Left lung (tissue), 10 donors: Measurements from ENCODE around the gene RRAGC. TPM values are rescaled to one million over a fixed set of nuclear protein-coding genes. Genes with fewer than 3 reads are reported as not detected.
A peak's percentile ranks its signal among the peaks of the same experiment; 100 is the strongest.

Experiments
- ATAC-seq: fragments of 200-7000 bp; cut with Tn5 transposase; one replicate; pipeline ENCODE4 v1.9.1; 2020; ENCODE audit warnings: moderate library complexity
- DNase-seq, 4 donors: peaks; one replicate each; pipeline ENCODE4 v3.0.0-alpha.2; 2013 to 2020
- H3K27ac ChIP-seq, 2 donors: fragments of 200-600 bp; sonication (generic) in 1 of 2; one replicate each; pipeline versions ENCODE4 v1.5.0 to v1.8.0; 2020 to 2021
- H3K27me3 ChIP-seq, 2 donors: fragments of 200-600 bp; sonication (generic) in 1 of 2; one replicate each; pipeline versions ENCODE4 v1.5.0 to v1.8.0; 2020 to 2021
- H3K36me3 ChIP-seq, 2 donors: fragments of 200-600 bp; sonication (generic) in 1 of 2; one replicate each; pipeline versions ENCODE4 v1.5.0 to v1.8.0; 2020 to 2021
- H3K4me1 ChIP-seq, 2 donors: fragments of 200-600 bp; one replicate each; pipeline ENCODE4 v1.8.0; 2021
- H3K4me3 ChIP-seq, 2 donors: fragments of 200-600 bp; sonication (generic) in 1 of 2; one replicate each; pipeline versions ENCODE4 v1.5.0 to v1.8.0; 2020 to 2021; ENCODE audit warnings: mild to moderate bottlenecking in 1 of 2
- H3K9me3 ChIP-seq, 2 donors: fragments of 200-600 bp; sonication (generic) in 1 of 2; one replicate each; pipeline versions ENCODE4 v1.5.0 to v1.8.0; 2020 to 2021
- CTCF ChIP-seq, 2 donors: fragments of 200-600 bp; sonication (generic) in 1 of 2; IDR thresholded peaks; one replicate each; pipeline versions ENCODE4 v1.5.0 to v1.8.0; 2021; ENCODE audit warnings: antibody characterized with exemption in 2 of 2
- intact Hi-C, 2 donors: fragments of 100-400 bp; cut with DNase I; formaldehyde crosslinking; loops; one replicate each; pipeline versions ENCODE4 v1.11.2 to v1.14.2; 2022
- polyA plus RNA-seq, 6 donors: library from polyadenylated mRNA; unstranded; fragments of 120-200 nt; gene quantifications; one replicate each; pipeline ENCODE4 v1.2.1, GENCODE V29; 2013; ENCODE audit not compliant: insufficient read length in 6 of 6
- total RNA-seq, 2 donors: library from RNA; stranded (reverse); fragmentation: NEBNext Ultra II Directional; extraction: Animal tissue kit (Norgen Biotek cat#: 25700); gene quantifications; one replicate each; pipeline ENCODE4 v1.2.1, GENCODE V29; 2021
- donor health status: DM: no; HTN: yes; CAD: no.
- donor health status: DM: no; HTN: no; CAD: no.

Gene RRAGC
- total and polyA plus RNA-seq, 8 donors = 24.8 to 40.0 (median 30.9) TPM

GRCh38 chr1:38865112-38865715 lies 5.6 kb upstream of the RRAGC start:
- no peak overlapping the region for H3K27ac ChIP-seq
- peak in 1 of 4 donors; percentile 4 for DNase-seq
- H3K36me3 ChIP-seq = peaks cover 0 to 31% of the 10 kb centered on the region in 2 donors
- intact Hi-C loops = no loop called here
- H3K27me3 ChIP-seq = no peaks in the 10 kb centered on the region
- H3K9me3 ChIP-seq = no peaks in the 10 kb centered on the region
- peak; percentile 48 for ATAC-seq
- TF ChIP-seq CTCF (IDR thresholded peaks at IDR 0.05) = no peak
- H3K4me1 ChIP-seq = peaks cover 8 to 37% of the 10 kb centered on the region in 2 donors
- no peak overlapping the region for H3K4me3 ChIP-seq

- no peak for ATAC-seq
- intact Hi-C loops = no loop called here
These were observed 853 bp upstream of the RRAGC start for GRCh38 chr1:38860454-38860795.

GRCh38 chr1:38858833-38859560 lies 575 bp downstream of the RRAGC start:
- ATAC-seq (peak; percentile 64), DNase-seq (peak in 3 of 4 donors; percentile 49 to 90 (median 76))
- Histone ChIP-seq H3K4me3 (peak overlapping the region; percentile 96 to 100), H3K27me3 (no peaks in the 10 kb centered on the region), H3K27ac (peak overlapping the region; percentile 89 to 90), H3K9me3 (no peaks in the 10 kb centered on the region), H3K4me1 (peaks cover 16 to 66% of the 10 kb centered on the region in 2 donors), H3K36me3 (peaks cover 0 to 40% of the 10 kb centered on the region in 2 donors)
- intact Hi-C loops = no loop called here
- no peak for TF ChIP-seq CTCF (IDR thresholded peaks at IDR 0.05)

More at GRCh38 chr1:38860454-38860795, 853 bp upstream of the RRAGC start:
- no peaks in the 10 kb centered on the region for H3K27me3 ChIP-seq
- H3K36me3 ChIP-seq = peaks cover 0 to 38% of the 10 kb centered on the region in 2 donors
- H3K27ac ChIP-seq = peak overlapping the region; percentile 75 to 90
- no peaks in the 10 kb centered on the region for H3K9me3 ChIP-seq
- peak overlapping the region; percentile 96 to 100 for H3K4me3 ChIP-seq
- peaks cover 16 to 66% of the 10 kb centered on the region in 2 donors for H3K4me1 ChIP-seq
- DNase-seq = no peak
- no peak for TF ChIP-seq CTCF (IDR thresholded peaks at IDR 0.05)

- Histone ChIP-seq H3K9me3 (no peaks in the 10 kb centered on the region), H3K27ac (no peak overlapping the region), H3K4me1 (peaks cover 3 to 52% of the 10 kb centered on the region in 2 donors), H3K4me3 (no peak overlapping the region), H3K36me3 (peaks cover 0 to 75% of the 10 kb centered on the region in 2 donors), H3K27me3 (no peaks in the 10 kb centered on the region)
- intact Hi-C loops = no loop called here
- TF ChIP-seq CTCF (IDR thresholded peaks at IDR 0.05) = no peak
- DNase-seq = no peak
- ATAC-seq = no peak
These were observed 6.8 kb downstream of the RRAGC start for GRCh38 chr1:38852780-38853179.

- TF ChIP-seq CTCF (IDR thresholded peaks at IDR 0.05) = no peak
- Histone ChIP-seq H3K27me3 (no peaks in the 10 kb centered on the region), H3K9me3 (no peaks in the 10 kb centered on the region), H3K4me3 (no peak overlapping the region), H3K36me3 (peaks cover 7 to 82% of the 10 kb centered on the region in 2 donors), H3K27ac (peak overlapping the region in 1 of 2 donors; percentile 43), H3K4me1 (peaks cover 0 to 48% of the 10 kb centered on the region in 2 donors)
- peak; percentile 30 for ATAC-seq
- no peak for DNase-seq
- intact Hi-C loops = no loop called here
These were observed 11.5 kb downstream of the RRAGC start for GRCh38 chr1:38848071-38848470.
